H1 (cell line): ENCODE results near the gene MAJIN. TPM values are rescaled to one million over a fixed set of nuclear protein-coding genes. Genes with fewer than 3 reads are reported as not detected.

Experiments used
- CTCF ChIA-PET: fragments of 300-600 bp; sonication (Branson Sonifier 250); formaldehyde crosslinking; loops from one replicate; lab custom pipeline; 2021; ENCODE audit not compliant: partially characterized antibody; lab: Charles Lee
- POLR2A ChIA-PET: fragments of 300-600 bp; sonication (Branson Sonifier 250); formaldehyde crosslinking; loops from one replicate; lab custom pipeline; 2021; ENCODE audit warnings: inconsistent platforms; ENCODE audit not compliant: partially characterized antibody; lab: Charles Lee
- DNase-seq, 2 experiments: peaks; one replicate each; pipeline versions ENCODE4 v3.0.0 to v3.0.0-alpha.2; 2010 to 2022; ENCODE audit warnings: low spot score in 2 of 2, low read depth in 1 of 2, mixed read lengths in 1 of 2
- FAIRE-seq: peaks from 2 replicates; lab custom pipeline; 2011; peaks lifted over from hg19 to GRCh38; lab: Jason Lieb, UNC
- H2AFZ ChIP-seq: 2 replicates; pipeline ENCODE4 v1.8.1; 2012; ENCODE audit warnings: low read length, inconsistent platforms
- H2AK5ac ChIP-seq: 2 replicates; pipeline ENCODE4 v1.6.1; 2013; ENCODE audit warnings: low read depth, low read length
- H2BK120ac ChIP-seq: replicated peaks from 2 replicates; pipeline ENCODE3; 2013; ENCODE audit warnings: low read depth, low read length, inconsistent platforms
- H2BK12ac ChIP-seq: 2 replicates; pipeline ENCODE4 v1.6.1; 2013; ENCODE audit warnings: low read depth, low read length
- H2BK15ac ChIP-seq: 2 replicates; pipeline ENCODE4 v1.6.1; 2013; ENCODE audit warnings: low read length
- H2BK20ac ChIP-seq: 2 replicates; pipeline ENCODE4 v1.6.1; 2013; ENCODE audit warnings: low read length
- H2BK5ac ChIP-seq: 2 replicates; pipeline ENCODE4 v1.6.1; 2013; ENCODE audit warnings: low read depth, low read length
- H3K14ac ChIP-seq: 2 replicates; pipeline ENCODE4 v1.6.1; 2013; ENCODE audit warnings: inconsistent platforms; ENCODE audit not compliant: insufficient read length
- H3K18ac ChIP-seq: 2 replicates; pipeline ENCODE4 v1.6.1; 2013; ENCODE audit warnings: low read length; ENCODE audit errors: extremely low read depth
- H3K23ac ChIP-seq: 2 replicates; pipeline ENCODE4 v1.6.1; 2013; ENCODE audit warnings: inconsistent platforms; ENCODE audit not compliant: insufficient read length
- H3K23me2 ChIP-seq: 2 replicates; pipeline ENCODE4 v1.6.1; 2013; ENCODE audit warnings: low read depth, low read length
- H3K27ac ChIP-seq: 2 replicates; pipeline ENCODE4 v1.6.1; 2011; ENCODE audit warnings: low read depth, low read length, inconsistent platforms
- H3K27me3 ChIP-seq, 4 experiments: replicated peaks in 1 of 4; 1 replicate in 1 of 4; 2 replicates in 3 of 4; pipeline versions ENCODE4 v1.6.1 to v1.8.1; 2011 to 2013; ENCODE audit warnings: low read length in 3 of 4, mild to moderate bottlenecking in 3 of 4, inconsistent platforms in 2 of 4, mixed read lengths in 2 of 4, moderate library complexity in 1 of 4; ENCODE audit not compliant: control insufficient read depth in 3 of 4, insufficient read depth in 3 of 4; ENCODE audit errors: extremely low read depth in 1 of 4
- H3K36me3 ChIP-seq, 4 experiments: 2 replicates each; pipeline versions ENCODE4 v1.6.1 to v1.8.1; 2011 to 2013; ENCODE audit warnings: mild to moderate bottlenecking in 4 of 4, low read length in 3 of 4, moderate library complexity in 2 of 4, control low read depth in 1 of 4, inconsistent platforms in 1 of 4; ENCODE audit not compliant: insufficient read depth in 4 of 4, control insufficient read depth in 2 of 4
- H3K4ac ChIP-seq: replicated peaks from 2 replicates; pipeline ENCODE3; 2013; ENCODE audit warnings: low read length, low read depth, mixed read lengths, inconsistent platforms; ENCODE audit not compliant: insufficient read length
- H3K4me1 ChIP-seq, 4 experiments: replicated peaks in 1 of 4; 1 replicate in 1 of 4; 2 replicates in 3 of 4; pipeline versions ENCODE4 v1.6.1 to v1.8.1; 2011 to 2013; ENCODE audit warnings: low read length in 3 of 4, inconsistent platforms in 2 of 4, mixed read lengths in 1 of 4; ENCODE audit not compliant: insufficient read depth in 4 of 4, control insufficient read depth in 3 of 4
- H3K4me2 ChIP-seq, 2 experiments: 2 replicates each; pipeline versions ENCODE4 v1.6.1 to v1.8.1; 2011 to 2013; ENCODE audit warnings: low read depth in 2 of 2, low read length in 2 of 2, control low read depth in 1 of 2, inconsistent platforms in 1 of 2, mild to moderate bottlenecking in 1 of 2; ENCODE audit not compliant: insufficient read depth in 1 of 2
- H3K4me3 ChIP-seq, 4 experiments: fragments of 200-600, 300-600 bp in 1 of 4; sonication (generic), shearing (Covaris generic), sonication (Bioruptor Twin) in 1 of 4; 2 replicates each; pipeline versions ENCODE4 v1.5.1 to v1.8.1; 2011 to 2016; ENCODE audit warnings: low read length in 4 of 4, low read depth in 3 of 4, control low read depth in 2 of 4, inconsistent platforms in 2 of 4, mild to moderate bottlenecking in 2 of 4, mixed read lengths in 1 of 4, moderate library complexity in 1 of 4; ENCODE audit not compliant: insufficient read depth in 2 of 4; ENCODE audit errors: extremely low read depth in 1 of 4
- H3K56ac ChIP-seq: replicated peaks from 2 replicates; pipeline ENCODE3; 2013; ENCODE audit warnings: low read depth, mild to moderate bottlenecking, mixed read lengths, low read length, inconsistent platforms; ENCODE audit not compliant: insufficient read length
- H3K79me1 ChIP-seq: 2 replicates; pipeline ENCODE4 v1.6.1; 2013; ENCODE audit warnings: low read depth, low read length, control low read depth
- H3K79me2 ChIP-seq, 2 experiments: 2 replicates each; pipeline versions ENCODE4 v1.6.1 to v1.8.1; 2012 to 2013; ENCODE audit warnings: low read length in 2 of 2, mild to moderate bottlenecking in 2 of 2, inconsistent platforms in 1 of 2; ENCODE audit not compliant: insufficient read depth in 2 of 2, control insufficient read depth in 1 of 2
- H3K9ac ChIP-seq, 4 experiments: replicated peaks in 1 of 4; 1 replicate in 1 of 4; 2 replicates in 3 of 4; pipeline versions ENCODE4 v1.6.1 to v1.8.1; 2011 to 2013; ENCODE audit warnings: low read depth in 3 of 4, low read length in 3 of 4, control low read depth in 2 of 4, mild to moderate bottlenecking in 2 of 4, moderate library complexity in 2 of 4, inconsistent platforms in 1 of 4; ENCODE audit errors: extremely low read depth in 1 of 4
- H3K9me3 ChIP-seq, 2 experiments: 2 replicates each; pipeline versions ENCODE4 v1.6.1 to v1.8.1; 2012 to 2013; ENCODE audit warnings: mild to moderate bottlenecking in 2 of 2, moderate library complexity in 2 of 2, control low read depth in 1 of 2, inconsistent platforms in 1 of 2, low read depth in 1 of 2, low read length in 1 of 2, mixed read lengths in 1 of 2; ENCODE audit not compliant: insufficient read depth in 2 of 2
- H4K20me1 ChIP-seq, 2 experiments: replicated peaks in 1 of 2; 2 replicates each; pipeline versions ENCODE3 to v1.8.1; 2011 to 2013; ENCODE audit warnings: inconsistent platforms in 2 of 2, low read length in 2 of 2, mild to moderate bottlenecking in 1 of 2; ENCODE audit not compliant: insufficient read depth in 2 of 2, control insufficient read depth in 1 of 2
- H4K5ac ChIP-seq: 2 replicates; pipeline ENCODE4 v1.6.1; 2013; ENCODE audit warnings: low read length, low read depth, mixed read lengths, inconsistent platforms; ENCODE audit not compliant: insufficient read length
- H4K8ac ChIP-seq: 2 replicates; pipeline ENCODE4 v1.8.0; 2013; ENCODE audit warnings: mild to moderate bottlenecking, moderate library complexity, low read length, inconsistent platforms; ENCODE audit not compliant: insufficient read depth; ENCODE audit errors: extremely low read depth
- H4K91ac ChIP-seq: replicated peaks from 2 replicates; pipeline ENCODE3; 2013; ENCODE audit warnings: low read length, mixed read lengths, inconsistent platforms; ENCODE audit not compliant: insufficient read length
- ATF3 ChIP-seq: IDR thresholded peaks from 2 replicates; pipeline ENCODE4 v1.6.1; 2011; ENCODE audit warnings: low read depth, mild to moderate bottlenecking, low read length; ENCODE audit not compliant: insufficient read depth
- CTBP2 ChIP-seq: IDR thresholded peaks from 2 replicates; pipeline ENCODE4 v1.7.0; 2011; ENCODE audit warnings: borderline replicate concordance, mild to moderate bottlenecking, moderate library complexity, mixed read lengths, low read length; ENCODE audit not compliant: insufficient read depth, insufficient read length
- E2F6 ChIP-seq: IDR thresholded peaks from 2 replicates; pipeline ENCODE4 v1.6.1; 2012; ENCODE audit warnings: inconsistent platforms
- HDAC6 ChIP-seq: IDR thresholded peaks from one replicate; pipeline ENCODE4 v1.7.1; 2012; ENCODE audit warnings: low read depth, mild to moderate bottlenecking, inconsistent platforms, low read length, moderate library complexity
- JUND ChIP-seq: IDR thresholded peaks from 2 replicates; pipeline ENCODE4 v1.6.1; 2011; ENCODE audit warnings: mild to moderate bottlenecking, improper control_type of control experiment, low read length
- SP2 ChIP-seq: IDR thresholded peaks from 2 replicates; pipeline ENCODE4 v1.6.1; 2012; ENCODE audit warnings: mild to moderate bottlenecking, low read length, inconsistent platforms
- SRF ChIP-seq: IDR thresholded peaks from 2 replicates; pipeline ENCODE4 v1.6.1; 2011; ENCODE audit warnings: mild to moderate bottlenecking, low read depth, low read length, moderate library complexity
- WGBS, 2 experiments: shearing (Covaris generic) in 1 of 2; methylation state at CpG; one replicate each; pipeline versions ENCODE4 v1.1.6 to v1.1.7; 2013 to 2015; ENCODE audit warnings: low lambda C conversion rate in 2 of 2, mixed read lengths in 2 of 2, inconsistent platforms in 1 of 2, low coverage in 1 of 2, missing lambda C conversion rate in 1 of 2; ENCODE audit not compliant: insufficient replicate concordance in 2 of 2, insufficient coverage in 1 of 2, insufficient read length in 1 of 2; ENCODE audit errors: extremely low coverage in 1 of 2, missing lambda C conversion rate in 1 of 2; 5-methylcytosine and 5-hydroxymethylcytosine counted together
- polyA plus RNA-seq, 7 experiments: library from polyadenylated mRNA; depleted of rRNA in 3 of 7; stranded (reverse) in 5 of 7; unstranded in 2 of 7; fragments of >200 nt in 5 of 7; fragments of 200-250 nt in 2 of 7; gene quantifications; 1 replicate in 5 of 7; 2 replicates in 1 of 7; 4 replicates in 1 of 7; pipeline versions ENCODE4 v1.2.1 to v1.2.3, GENCODE V29; 2011 to 2013; ENCODE audit warnings: missing spikeins in 2 of 7, mixed read lengths in 2 of 7
- total RNA-seq: library from RNA; stranded (reverse); fragmentation: NEBNext Ultra II Directional; extraction: Animal tissue kit (Norgen Biotek cat#: 25700); gene quantifications from 2 replicates; pipeline ENCODE4 v1.2.1, GENCODE V29; 2021
- TF ChIP-seq, protein P1 (sequence below): IDR thresholded peaks from 2 replicates; pipeline ENCODE4 v1.6.1; 2011; ENCODE audit warnings: low read length, improper control_type of control experiment
- TF ChIP-seq, protein P2 (sequence below): IDR thresholded peaks from 2 replicates; pipeline ENCODE4 v1.6.1; 2012; ENCODE audit warnings: low read length, inconsistent platforms

Gene MAJIN
- total and polyA plus RNA-seq, 2 of the 8 experiments (the other 6 are each of a cell fraction or from before 2014, with no cell fraction given) = not detected

DNA sequence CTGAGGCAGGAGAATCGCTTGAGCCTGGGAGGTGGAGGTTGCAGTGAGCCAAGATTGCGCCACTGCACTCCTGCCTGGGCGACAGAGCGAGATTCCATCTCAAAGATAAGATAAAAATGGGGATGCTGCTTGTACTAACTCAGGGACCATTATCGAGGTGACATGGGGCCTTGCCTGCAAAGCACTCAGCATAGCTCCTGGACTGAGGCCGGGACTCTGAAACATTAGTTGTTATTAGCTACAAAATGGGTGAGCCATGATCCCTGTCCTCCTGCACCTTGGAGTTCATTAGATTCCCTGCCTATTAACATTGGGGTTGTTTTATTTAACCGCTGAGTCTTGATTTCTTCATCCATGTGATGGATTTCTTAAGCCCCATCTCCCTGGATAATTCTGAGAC lies 42.3 kb downstream of the MAJIN start:
- no peak overlapping the region for H2AFZ ChIP-seq
- H3K14ac ChIP-seq = no peak overlapping the region
- H2AK5ac ChIP-seq = no peak overlapping the region
- H3K4me1 ChIP-seq = peaks cover 0 to 4% (median 0%) of the 10 kb centered on the region in 4 experiments; a peak in 3 of 7 replicates
- no peak overlapping the region for H3K4me3 ChIP-seq
- no peak overlapping the region for H2BK120ac ChIP-seq
- no peak overlapping the region for H3K23ac ChIP-seq
- H3K23me2 ChIP-seq = peaks cover 4% of the 10 kb centered on the region; the same call in 1 of the 2 replicates
- H3K4me2 ChIP-seq = no peak overlapping the region
- H3K79me1 ChIP-seq = no peaks in the 10 kb centered on the region
- H3K56ac ChIP-seq = no peak overlapping the region
- H3K36me3 ChIP-seq = no peaks in the 10 kb centered on the region; a peak in 1 of 8 replicates
- H2BK15ac ChIP-seq = no peak overlapping the region
- H3K27ac ChIP-seq = no peak overlapping the region
- H2BK12ac ChIP-seq = no peak overlapping the region
- CTCF ChIA-PET = interaction anchor here (0.8 to 3.8 kb wide), 8 partner anchors 11 to 116 kb away, joined by 3 to 15 read pairs (median 4); no protein-coding TSS in a partner anchor
- H3K18ac ChIP-seq = no peak overlapping the region
- H4K8ac ChIP-seq = no peak overlapping the region
- peaks cover 0 to 3% of the 10 kb centered on the region in 2 experiments for H4K20me1 ChIP-seq
- peaks cover 0 to 6% (median 4%) of the 10 kb centered on the region in 4 experiments; a peak in 4 of 7 replicates for H3K27me3 ChIP-seq
- H4K5ac ChIP-seq = no peak overlapping the region
- H3K79me2 ChIP-seq = no peaks in the 10 kb centered on the region
- WGBS, 2 experiments = 87% methylated on average over 7 of the region's 7 CpGs; no CpG with 5 or more reads in 1 of the 2 experiments
- no peaks in the 10 kb centered on the region for H3K9me3 ChIP-seq
- no peak overlapping the region for H2BK20ac ChIP-seq
- H3K9ac ChIP-seq = no peak overlapping the region
- H4K91ac ChIP-seq = no peak overlapping the region
- FAIRE-seq (no peak), DNase-seq (no peak)
- H2BK5ac ChIP-seq = no peak overlapping the region
- POLR2A ChIA-PET = interaction anchor here (2.2 kb wide), 1 partner anchor 12 kb away, joined by 6 read pairs; no protein-coding TSS in a partner anchor
- no peak overlapping the region for H3K4ac ChIP-seq
- TF ChIP-seq, protein P1, sequence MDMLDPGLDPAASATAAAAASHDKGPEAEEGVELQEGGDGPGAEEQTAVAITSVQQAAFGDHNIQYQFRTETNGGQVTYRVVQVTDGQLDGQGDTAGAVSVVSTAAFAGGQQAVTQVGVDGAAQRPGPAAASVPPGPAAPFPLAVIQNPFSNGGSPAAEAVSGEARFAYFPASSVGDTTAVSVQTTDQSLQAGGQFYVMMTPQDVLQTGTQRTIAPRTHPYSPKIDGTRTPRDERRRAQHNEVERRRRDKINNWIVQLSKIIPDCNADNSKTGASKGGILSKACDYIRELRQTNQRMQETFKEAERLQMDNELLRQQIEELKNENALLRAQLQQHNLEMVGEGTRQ = no peak
- TF ChIP-seq E2F6 (no peak), JUND (no peak), HDAC6 (no peak), ATF3 (no peak), CTBP2 (no peak), SRF (no peak), SP2 (no peak)
- TF ChIP-seq, protein P2, sequence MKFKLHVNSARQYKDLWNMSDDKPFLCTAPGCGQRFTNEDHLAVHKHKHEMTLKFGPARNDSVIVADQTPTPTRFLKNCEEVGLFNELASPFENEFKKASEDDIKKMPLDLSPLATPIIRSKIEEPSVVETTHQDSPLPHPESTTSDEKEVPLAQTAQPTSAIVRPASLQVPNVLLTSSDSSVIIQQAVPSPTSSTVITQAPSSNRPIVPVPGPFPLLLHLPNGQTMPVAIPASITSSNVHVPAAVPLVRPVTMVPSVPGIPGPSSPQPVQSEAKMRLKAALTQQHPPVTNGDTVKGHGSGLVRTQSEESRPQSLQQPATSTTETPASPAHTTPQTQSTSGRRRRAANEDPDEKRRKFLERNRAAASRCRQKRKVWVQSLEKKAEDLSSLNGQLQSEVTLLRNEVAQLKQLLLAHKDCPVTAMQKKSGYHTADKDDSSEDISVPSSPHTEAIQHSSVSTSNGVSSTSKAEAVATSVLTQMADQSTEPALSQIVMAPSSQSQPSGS = no peak
